HepG2 (cell line): ENCODE measurements around the gene DLX3.

Experiments
- CTCF ChIP-seq: sonication (generic); formaldehyde crosslinking; IDR thresholded peaks from 2 replicates; pipeline ENCODE4 v1.5.0; 2020; ENCODE audit warnings: mild to moderate bottlenecking, missing genetic modification reagents, moderate library complexity
- GABPA ChIP-seq, 2 experiments: IDR thresholded peaks; 2 replicates each; pipeline ENCODE4 v1.6.1; 2011 to 2016; ENCODE audit warnings: low read depth in 2 of 2, low read length in 1 of 2, missing biosample characterization in 1 of 2, missing genetic modification characterization in 1 of 2
- JUND ChIP-seq: sonication (generic); formaldehyde crosslinking; IDR thresholded peaks from 2 replicates; pipeline ENCODE4 v1.8.0; 2022; ENCODE audit warnings: mild to moderate bottlenecking, missing genetic modification reagents
- MAZ ChIP-seq, 2 experiments: sonication (generic) in 1 of 2; formaldehyde crosslinking in 1 of 2; IDR thresholded peaks; 2 replicates each; pipeline versions ENCODE4 v1.5.0 to v1.6.1; 2012 to 2020; ENCODE audit warnings: low read depth in 2 of 2, mild to moderate bottlenecking in 2 of 2, borderline replicate concordance in 1 of 2, improper control_type of control experiment in 1 of 2, low read length in 1 of 2, missing genetic modification reagents in 1 of 2, moderate library complexity in 1 of 2
- MXD3 ChIP-seq: IDR thresholded peaks from 2 replicates; pipeline ENCODE4 v1.6.1; 2016; ENCODE audit warnings: mild to moderate bottlenecking, missing biosample characterization, missing genetic modification reagents
- NFE2L2 ChIP-seq: fragments of 150-350 bp; IDR thresholded peaks from 2 replicates; pipeline ENCODE4 v1.6.1; 2014; ENCODE audit warnings: low read length
- SMARCC2 ChIP-seq: fragments of 450-650 bp; IDR thresholded peaks from 2 replicates; pipeline ENCODE4 v1.6.1; 2017; ENCODE audit warnings: antibody characterized with exemption, mild to moderate bottlenecking
- ZBTB7A ChIP-seq: sonication (generic); formaldehyde crosslinking; IDR thresholded peaks from 2 replicates; pipeline ENCODE4 v1.8.0; 2022; ENCODE audit warnings: mild to moderate bottlenecking, missing genetic modification reagents
- ZNF34 ChIP-seq: sonication (generic); formaldehyde crosslinking; IDR thresholded peaks from 2 replicates; pipeline ENCODE4 v1.4.0; 2020; ENCODE audit warnings: mild to moderate bottlenecking, missing genetic modification reagents, borderline replicate concordance

GRCh38 chr17:49987681-49988441, 7.2 kb downstream of the DLX3 start:
- TF ChIP-seq SMARCC2 (no peak), MXD3 (no peak), JUND (CRISPR knock-in tag) (no peak), CTCF (no peak), GABPA (IDR thresholded peaks at IDR 0.05; ENCODE audit: low read depth, low read length) (no peak), GABPA (CRISPR knock-in tag; IDR thresholded peaks at IDR 0.05; ENCODE audit: low read depth) (no peak), NFE2L2 (no peak), MAZ (IDR thresholded peaks at IDR 0.05; ENCODE audit: borderline replicate concordance, low read depth, low read length) (no peak), MAZ (CRISPR knock-in tag; IDR thresholded peaks at IDR 0.05; ENCODE audit: low read depth) (no peak), ZNF34 (no peak), ZBTB7A (CRISPR knock-in tag) (no peak)
